ENCODE results near the gene LYST.

DNA sequence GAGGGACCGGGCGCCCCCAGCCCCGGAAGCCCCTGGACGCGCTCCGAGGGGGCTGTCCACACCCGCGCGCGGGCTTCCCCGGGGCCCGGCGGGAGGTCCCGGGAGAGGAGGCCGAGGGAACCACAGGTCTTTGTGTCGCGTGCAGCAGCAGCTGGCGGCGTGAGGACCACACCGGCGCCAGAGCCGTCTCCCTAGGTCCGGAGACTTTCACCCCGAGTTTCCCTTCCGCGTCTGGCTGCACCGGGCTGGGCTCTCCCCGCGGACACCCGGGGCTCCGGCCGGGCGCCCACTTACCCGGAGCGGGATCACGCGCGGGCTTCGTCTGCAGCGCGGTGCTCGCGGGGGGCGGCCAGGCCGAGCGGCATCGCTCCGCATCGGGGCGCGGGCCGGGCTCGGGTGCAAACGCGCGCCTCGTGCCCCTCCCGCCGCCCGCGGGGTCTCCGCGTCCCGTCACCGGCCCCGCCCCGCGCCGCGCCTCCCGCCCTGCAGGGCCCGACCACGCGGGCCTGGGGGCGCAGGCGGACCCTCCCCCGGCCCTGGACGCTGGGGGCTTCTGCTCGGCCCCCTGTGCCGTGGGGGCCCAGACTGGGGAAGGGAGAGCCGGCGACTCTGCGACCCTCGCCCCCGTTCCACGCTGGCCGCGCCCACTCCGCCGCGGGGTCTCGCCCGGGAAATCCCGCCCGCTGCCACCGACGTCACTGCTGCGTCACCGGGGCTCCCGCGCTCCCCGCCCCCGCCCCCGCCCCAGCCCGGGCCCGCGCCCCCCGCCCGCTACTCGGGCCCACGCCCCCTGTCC lies 217.1 kb downstream of the LYST start, which contains the start of gene GNG4:
- TF ChIP-seq, protein P1, sequence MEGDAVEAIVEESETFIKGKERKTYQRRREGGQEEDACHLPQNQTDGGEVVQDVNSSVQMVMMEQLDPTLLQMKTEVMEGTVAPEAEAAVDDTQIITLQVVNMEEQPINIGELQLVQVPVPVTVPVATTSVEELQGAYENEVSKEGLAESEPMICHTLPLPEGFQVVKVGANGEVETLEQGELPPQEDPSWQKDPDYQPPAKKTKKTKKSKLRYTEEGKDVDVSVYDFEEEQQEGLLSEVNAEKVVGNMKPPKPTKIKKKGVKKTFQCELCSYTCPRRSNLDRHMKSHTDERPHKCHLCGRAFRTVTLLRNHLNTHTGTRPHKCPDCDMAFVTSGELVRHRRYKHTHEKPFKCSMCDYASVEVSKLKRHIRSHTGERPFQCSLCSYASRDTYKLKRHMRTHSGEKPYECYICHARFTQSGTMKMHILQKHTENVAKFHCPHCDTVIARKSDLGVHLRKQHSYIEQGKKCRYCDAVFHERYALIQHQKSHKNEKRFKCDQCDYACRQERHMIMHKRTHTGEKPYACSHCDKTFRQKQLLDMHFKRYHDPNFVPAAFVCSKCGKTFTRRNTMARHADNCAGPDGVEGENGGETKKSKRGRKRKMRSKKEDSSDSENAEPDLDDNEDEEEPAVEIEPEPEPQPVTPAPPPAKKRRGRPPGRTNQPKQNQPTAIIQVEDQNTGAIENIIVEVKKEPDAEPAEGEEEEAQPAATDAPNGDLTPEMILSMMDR (IDR thresholded peaks at IDR 0.05): no peak
- TF ChIP-seq POLR2A (IDR thresholded peaks at IDR 0.05) (no peak), POLR2AphosphoS5 (IDR thresholded peaks at IDR 0.05; ENCODE audit: insufficient read depth in 1 of 2, low read depth in 1 of 2) (no peak)
